Naive thymus-derived CD4-positive, alpha-beta T cell (primary cell): Measurements from ENCODE around the gene CNPY2. TPM values are rescaled to one million over a fixed set of nuclear protein-coding genes. Genes with fewer than 3 reads are reported as not detected.
A peak's percentile ranks its signal among the peaks of the same experiment; 100 is the strongest.
"Not testable (repeated sequence)": the region's sequence is repeated elsewhere in the genome, so short reads cannot be mapped to it uniquely, and the experiment has no call there.

Experiments used
- ATAC-seq: fragments of 150-1000 bp; cut with Tn5 transposase; 2 replicates; pipeline ENCODE4 v1.10.0; 2021; ENCODE audit warnings: mild to moderate bottlenecking, moderate library complexity
- CTCF ChIA-PET: fragments of 350-600 bp; sonication (Branson Sonifier 250); formaldehyde crosslinking; loops from one replicate; lab custom pipeline; 2021; ENCODE audit warnings: antibody characterized with exemption; lab: Charles Lee
- POLR2A ChIA-PET: fragments of 350-600 bp; sonication (Branson Sonifier 250); formaldehyde crosslinking; loops from one replicate; lab custom pipeline; 2021; ENCODE audit warnings: antibody characterized with exemption, inconsistent platforms; lab: Charles Lee
- DNase-seq, 9 donors: peaks; one replicate each; pipeline versions ENCODE4 v3.0.0 to v3.0.0-alpha.2; 2020 to 2022; ENCODE audit warnings: mixed read lengths in 1 of 9
- H3K27ac ChIP-seq: one replicate; pipeline ENCODE4 v1.7.0; 2013; ENCODE audit warnings: mild to moderate bottlenecking, low read depth, low read length, moderate library complexity
- H3K27me3 ChIP-seq, 2 donors: one replicate each; pipeline ENCODE4 v1.7.0; 2013; ENCODE audit warnings: low read length in 2 of 2, mild to moderate bottlenecking in 2 of 2, moderate library complexity in 2 of 2; ENCODE audit not compliant: control insufficient read depth in 2 of 2, insufficient read depth in 2 of 2
- H3K36me3 ChIP-seq, 3 experiments: 1 replicate in 2 of 3; 2 replicates in 1 of 3; pipeline ENCODE4 v1.7.0; 2013; ENCODE audit warnings: low read length in 3 of 3, mild to moderate bottlenecking in 3 of 3, moderate library complexity in 1 of 3; ENCODE audit not compliant: insufficient read depth in 3 of 3, control insufficient read depth in 2 of 3
- H3K4me1 ChIP-seq, 2 donors: one replicate each; pipeline ENCODE4 v1.7.0; 2013; ENCODE audit warnings: low read length in 2 of 2, mild to moderate bottlenecking in 2 of 2, moderate library complexity in 1 of 2; ENCODE audit not compliant: control insufficient read depth in 2 of 2, insufficient read depth in 2 of 2
- H3K4me3 ChIP-seq: 2 replicates; pipeline ENCODE4 v1.7.0; 2013; ENCODE audit warnings: mild to moderate bottlenecking, low read length
- H3K9me3 ChIP-seq, 3 experiments: 1 replicate in 2 of 3; 2 replicates in 1 of 3; pipeline ENCODE4 v1.7.0; 2013; ENCODE audit warnings: low read length in 3 of 3; ENCODE audit not compliant: control insufficient read depth in 2 of 3
- H3K27ac Mint-ChIP-seq, 9 donors: one replicate each; pipeline ENCODE4 v1.8.0; 2020 to 2022; ENCODE audit warnings: mixed read lengths in 9 of 9, mild to moderate bottlenecking in 8 of 9, moderate library complexity in 5 of 9, inconsistent platforms in 2 of 9
- H3K27me3 Mint-ChIP-seq, 5 donors: one replicate each; pipeline ENCODE4 v1.8.0; 2021 to 2022; ENCODE audit warnings: mixed read lengths in 5 of 5, mild to moderate bottlenecking in 1 of 5
- H3K36me3 Mint-ChIP-seq, 5 donors: one replicate each; pipeline ENCODE4 v1.8.0; 2020 to 2022; ENCODE audit warnings: mixed read lengths in 5 of 5, mild to moderate bottlenecking in 3 of 5, inconsistent platforms in 1 of 5
- H3K4me1 Mint-ChIP-seq, 7 donors: one replicate each; pipeline ENCODE4 v1.8.0; 2020 to 2022; ENCODE audit warnings: mixed read lengths in 7 of 7, mild to moderate bottlenecking in 3 of 7, inconsistent platforms in 1 of 7
- H3K4me3 Mint-ChIP-seq, 10 donors: one replicate each; pipeline ENCODE4 v1.8.0; 2020 to 2022; ENCODE audit warnings: mild to moderate bottlenecking in 10 of 10, mixed read lengths in 10 of 10, moderate library complexity in 6 of 10, inconsistent platforms in 2 of 10
- H3K9me3 Mint-ChIP-seq, 11 donors: one replicate each; pipeline ENCODE4 v1.8.0; 2020 to 2022; ENCODE audit warnings: mixed read lengths in 11 of 11, mild to moderate bottlenecking in 4 of 11, inconsistent platforms in 1 of 11, moderate library complexity in 1 of 11
- intact Hi-C, 2 donors: fragments of 100-400 bp; cut with micrococcal nuclease; formaldehyde crosslinking; loops; one replicate each; pipeline ENCODE4 v1.15.1; 2023
- polyA plus RNA-seq, 2 donors: library from polyadenylated mRNA; unstranded; fragments of 300-500 nt; fragmentation: Illumina TruSeq; gene quantifications; one replicate each; pipeline ENCODE4 v1.2.3, GENCODE V29; 2021
- total RNA-seq, 6 experiments: library from RNA in 5 of 6; stranded (reverse) in 5 of 6; gene quantifications; 1 replicate in 5 of 6; 2 replicates in 1 of 6; pipeline ENCODE4 v1.2.3 and lab custom pipeline; 2021 to 2026

The CNPY2 gene
- total and polyA plus RNA-seq, 7 experiments from 2014 or later, result 48.4 to 184 (median 89.9) TPM

DNA sequence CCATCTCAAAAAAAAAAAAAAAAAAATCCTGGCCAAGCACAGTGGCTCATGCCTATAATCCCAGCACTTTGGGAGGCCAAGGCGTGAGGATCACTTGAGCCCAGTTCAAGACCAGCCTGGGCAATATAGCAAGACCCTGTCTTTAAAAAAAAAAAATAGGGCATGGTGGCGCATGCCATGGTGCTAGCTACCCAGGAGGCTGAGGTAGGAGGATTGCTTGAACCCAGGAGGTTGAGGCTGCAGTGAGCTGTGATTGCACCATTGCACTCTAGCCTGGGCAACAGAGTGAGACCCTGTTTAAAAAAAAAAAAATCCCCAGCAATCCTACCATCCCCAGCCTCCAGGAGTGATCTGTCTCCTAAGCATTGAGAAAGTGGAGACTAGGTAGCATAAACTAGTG lies 26.5 kb upstream of the CNPY2 start:
- ChIA-PET CTCF (interaction anchor here (0.6 to 0.7 kb wide), 2 partner anchors 31 to 122 kb away, joined by 3 to 5 read pairs; no protein-coding TSS in a partner anchor), POLR2A (interaction anchor here (0.7 to 5.4 kb wide), 4 partner anchors 9 to 30 kb away, joined by 3 to 41 read pairs (median 5); partner anchors contain the start of genes PAN2 and STAT2)
- H3K4me1 Mint-ChIP-seq, result peaks cover 16 to 46% (median 36%) of the 10 kb centered on the region in 7 donors
- H3K9me3 ChIP-seq, intact Hi-C loops, H3K4me3 ChIP-seq, DNase-seq, H3K9me3 Mint-ChIP-seq, ATAC-seq, H3K27me3 Mint-ChIP-seq, H3K27me3 ChIP-seq, H3K4me3 Mint-ChIP-seq: not testable (repeated sequence)
- H3K27ac Mint-ChIP-seq, result peak overlapping the region in 6 of 9 donors; percentile 57 to 82 (median 70)
- Histone ChIP-seq H3K4me1 (peaks cover 22 to 24% of the 10 kb centered on the region in 2 donors), H3K36me3 (peaks cover 0 to 55% (median 5%) of the 10 kb centered on the region in 3 experiments), H3K27ac (peak overlapping the region; percentile 7)
- peaks cover 15 to 38% (median 30%) of the 10 kb centered on the region in 5 donors for H3K36me3 Mint-ChIP-seq

GRCh38 chr12:56341616-56342015 lies 25.8 kb upstream of the CNPY2 start:
- DNase-seq (no peak), ATAC-seq (no peak)
- Histone ChIP-seq H3K27ac (peak overlapping the region; percentile 54), H3K27me3 (no peaks in the 10 kb centered on the region), H3K4me3 (no peak overlapping the region), H3K4me1 (peaks cover 22 to 24% of the 10 kb centered on the region in 2 donors), H3K9me3 (no peaks in the 10 kb centered on the region), H3K36me3 (peaks cover 0 to 48% (median 5%) of the 10 kb centered on the region in 3 experiments)
- Mint-ChIP-seq H3K4me1 (peaks cover 16 to 53% (median 41%) of the 10 kb centered on the region in 7 donors), H3K9me3 (no peaks in the 10 kb centered on the region), H3K36me3 (peaks cover 15 to 38% (median 30%) of the 10 kb centered on the region in 5 donors), H3K4me3 (no peak overlapping the region), H3K27ac (peak overlapping the region in 8 of 9 donors; percentile 48 to 99 (median 76)), H3K27me3 (no peaks in the 10 kb centered on the region)
- intact Hi-C loops, result no loop called here
- CTCF ChIA-PET, result interaction anchor here (0.7 kb wide), 1 partner anchor 31 kb away, joined by 5 read pairs; no protein-coding TSS in a partner anchor
- POLR2A ChIA-PET, result interaction anchor here (0.6 to 5.4 kb wide), 5 partner anchors 8 to 31 kb away, joined by 3 to 41 read pairs (median 5); partner anchors contain the start of genes PAN2 and STAT2

DNA sequence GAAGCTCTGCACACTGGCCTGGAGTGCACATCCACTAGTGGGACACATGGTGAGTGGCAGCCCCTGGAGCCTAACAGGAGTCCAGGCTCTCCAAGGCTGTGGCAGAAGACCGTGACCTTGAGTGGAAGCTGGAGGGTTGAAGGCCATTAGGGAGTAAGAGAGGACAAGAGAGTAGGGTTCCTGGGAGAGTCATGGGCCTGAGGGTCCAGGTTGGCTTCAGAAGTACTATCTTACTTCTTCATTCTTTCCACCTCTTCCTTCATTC lies 23.3 kb upstream of the CNPY2 start:
- Mint-ChIP-seq H3K4me1 (peaks cover 16 to 62% (median 49%) of the 10 kb centered on the region in 7 donors), H3K27me3 (no peaks in the 10 kb centered on the region), H3K36me3 (peaks cover 11 to 25% (median 21%) of the 10 kb centered on the region in 5 donors), H3K9me3 (no peaks in the 10 kb centered on the region), H3K4me3 (peak overlapping the region; percentile 91 to 99 (median 94)), H3K27ac (peak overlapping the region; percentile 98 to 100 (median 99))
- ATAC-seq (no peak), DNase-seq (no peak)
- Histone ChIP-seq H3K27ac (peak overlapping the region; percentile 95), H3K36me3 (peaks cover 0 to 29% (median 0%) of the 10 kb centered on the region in 3 experiments), H3K4me3 (peak overlapping the region; percentile 67), H3K9me3 (no peaks in the 10 kb centered on the region), H3K27me3 (no peaks in the 10 kb centered on the region), H3K4me1 (peaks cover 28 to 29% of the 10 kb centered on the region in 2 donors)
- POLR2A ChIA-PET, result interaction anchor here (0.6 to 9.8 kb wide), 19 partner anchors 11 to 621 kb away, joined by 3 to 156 read pairs (median 5); partner anchors contain the start of genes APOF, CNPY2, COQ10A and ESYT1
- CTCF ChIA-PET, result interaction anchor here (0.6 to 2.6 kb wide), 8 partner anchors 21 to 134 kb away, joined by 3 to 10 read pairs (median 4); partner anchors contain the start of gene STAT2
- intact Hi-C loops, result loop anchor here (2.0 to 10.0 kb wide), 3 partner anchors 220 to 1406 kb away; partner anchors contain the start of genes PTGES3 (in 1 of the 2), TSPAN31 (in 1 of the 2) and ZC3H10 (in 1 of the 2)

GRCh38 chr12:56338308-56339157 lies 22.7 kb upstream of the CNPY2 start, which contains the start of gene IL23A:
Gene IL23A, plus strand, starts transcription at chr12:56338884. Its CDS starts 161 bp downstream, at chr12:56339045.
- peak within 1 kb of the TSS; percentile 95 for H3K27ac ChIP-seq
- no peaks in the 10 kb centered on the region for H3K9me3 ChIP-seq
- Mint-ChIP-seq H3K27me3 (peaks cover 0 to 2% (median 0%) of the 10 kb centered on the region in 5 donors), H3K4me1 (peaks cover 17 to 68% (median 54%) of the 10 kb centered on the region in 7 donors), H3K4me3 (peak within 1 kb of the TSS; percentile 91 to 99 (median 94)), H3K36me3 (peaks cover 6 to 23% (median 16%) of the 10 kb centered on the region in 5 donors), H3K27ac (peak within 1 kb of the TSS; percentile 98 to 100 (median 99)), H3K9me3 (peaks cover 0 to 2% (median 0%) of the 10 kb centered on the region in 11 donors)
- peaks cover 28 to 29% of the 10 kb centered on the region in 2 donors for H3K4me1 ChIP-seq
- peaks cover 0 to 23% (median 0%) of the 10 kb centered on the region in 3 experiments for H3K36me3 ChIP-seq
- ChIA-PET CTCF (interaction anchor here (0.6 to 2.6 kb wide), 8 partner anchors 8 to 125 kb away, joined by 3 to 10 read pairs (median 4); partner anchors contain the start of gene STAT2), POLR2A (interaction anchor here (0.6 to 9.8 kb wide), 24 partner anchors 11 to 621 kb away, joined by 3 to 156 read pairs (median 4); partner anchors contain the start of genes APOF, CNPY2, COQ10A and ESYT1)
- no peaks in the 10 kb centered on the region for H3K27me3 ChIP-seq
- intact Hi-C loops, result loop anchor here (1.0 to 10.0 kb wide), 7 partner anchors 22 to 1406 kb away; partner anchors contain the start of genes STAT2 (in 2 of the 2), CS (in 1 of the 2), PTGES3 (in 1 of the 2) and TSPAN31 (in 1 of the 2)
- peak within 1 kb of the TSS; percentile 67 for H3K4me3 ChIP-seq
- DNase-seq (peak; percentile 42 to 95 (median 82)), ATAC-seq (peak; percentile 85)

GRCh38 chr12:56337753-56338251 lies 22.0 kb upstream of the CNPY2 start:
- DNase-seq, result no peak
- H3K9me3 Mint-ChIP-seq, result peaks cover 0 to 2% (median 0%) of the 10 kb centered on the region in 11 donors
- CTCF ChIA-PET, result interaction anchor here (0.7 to 2.6 kb wide), 5 partner anchors 9 to 126 kb away, joined by 3 to 10 read pairs (median 4); partner anchors contain the start of gene STAT2
- Histone ChIP-seq H3K9me3 (no peaks in the 10 kb centered on the region), H3K36me3 (peaks cover 0 to 16% (median 0%) of the 10 kb centered on the region in 3 experiments), H3K27me3 (no peaks in the 10 kb centered on the region), H3K4me3 (peak overlapping the region; percentile 22), H3K4me1 (peaks cover 33 to 35% of the 10 kb centered on the region in 2 donors), H3K27ac (peak overlapping the region; percentile 95)
- peaks cover 23 to 75% (median 62%) of the 10 kb centered on the region in 7 donors for H3K4me1 Mint-ChIP-seq
- peaks cover 0 to 18% (median 10%) of the 10 kb centered on the region in 5 donors for H3K36me3 Mint-ChIP-seq
- H3K4me3 Mint-ChIP-seq, result peak overlapping the region in 6 of 10 donors; percentile 91 to 99 (median 94)
- no peak for ATAC-seq
- intact Hi-C loops, result loop anchor here (1.0 to 10.0 kb wide), 7 partner anchors 22 to 1407 kb away; partner anchors contain the start of genes STAT2 (in 2 of the 2), CS (in 1 of the 2), PTGES3 (in 1 of the 2) and TSPAN31 (in 1 of the 2)
- peaks cover 0 to 2% (median 0%) of the 10 kb centered on the region in 5 donors for H3K27me3 Mint-ChIP-seq
- POLR2A ChIA-PET, result interaction anchor here (0.6 to 9.8 kb wide), 18 partner anchors 10 to 1235 kb away, joined by 3 to 156 read pairs (median 6); partner anchors contain the start of genes APOF, CNPY2, COQ10A and ESYT1
- peak overlapping the region; percentile 98 to 100 (median 99) for H3K27ac Mint-ChIP-seq
